ENCODE results near the gene TNFRSF25.
A peak's percentile ranks its signal among the peaks of the same experiment; 100 is the strongest.
"Not testable (repeated sequence)": the region's sequence is repeated elsewhere in the genome, so short reads cannot be mapped to it uniquely, and the experiment has no call there.

The TNFRSF25 gene

GRCh38 chr1:6467744-6468688 lies 2.0 kb upstream of the TNFRSF25 start:
- no peak for DNase-seq

- no peak for DNase-seq
Measured at GRCh38 chr1:6467224-6467623, 1.3 kb upstream of the TNFRSF25 start.

GRCh38 chr1:6466751-6467150 lies 778 bp upstream of the TNFRSF25 start:
- DNase-seq = no peak

GRCh38 chr1:6465461-6466005 lies 440 bp downstream of the TNFRSF25 start:
- DNase-seq = no peak

- DNase-seq = no peak
Measured at GRCh38 chr1:6464915-6465314, 1.1 kb downstream of the TNFRSF25 start.

GRCh38 chr1:6464514-6464836 lies 1.5 kb downstream of the TNFRSF25 start:
- no peak for DNase-seq

GRCh38 chr1:6463120-6463412 lies 2.9 kb downstream of the TNFRSF25 start:
- no peak for DNase-seq

- no peak for DNase-seq
Measured at GRCh38 chr1:6462412-6463119, 3.4 kb downstream of the TNFRSF25 start.

- no peak for DNase-seq
Measured at GRCh38 chr1:6461538-6462411, 4.2 kb downstream of the TNFRSF25 start.

GRCh38 chr1:6461051-6461530 lies 4.9 kb downstream of the TNFRSF25 start:
- DNase-seq = no peak

- DNase-seq = peak; percentile 84
Measured at GRCh38 chr1:6460301-6461050, 5.5 kb downstream of the TNFRSF25 start.

- peak; percentile 48 for DNase-seq
Measured at GRCh38 chr1:6459850-6460265, 6.1 kb downstream of the TNFRSF25 start.

GRCh38 chr1:6456800-6457466 lies 9.0 kb downstream of the TNFRSF25 start:
- no peak for DNase-seq

- DNase-seq = not testable (repeated sequence)
Measured at GRCh38 chr1:6455752-6456520, 10.0 kb downstream of the TNFRSF25 start.

- no peak for DNase-seq
Measured at GRCh38 chr1:6454856-6455751, 10.9 kb downstream of the TNFRSF25 start.

GRCh38 chr1:6453895-6454855 lies 11.8 kb downstream of the TNFRSF25 start:
- not testable (repeated sequence) for DNase-seq

- DNase-seq = no peak
Measured at GRCh38 chr1:6450943-6451373, 15.0 kb downstream of the TNFRSF25 start.

GRCh38 chr1:6450486-6450885 lies 15.5 kb downstream of the TNFRSF25 start:
- DNase-seq = not testable (repeated sequence)
